OCI-LY3 (cell line): ENCODE results near the gene CLEC18A.

Source experiments
- CTCF ChIP-seq: fragments of 200-600, 300-600 bp; sonication (generic); IDR thresholded peaks from 2 replicates; pipeline ENCODE4 v1.5.1; 2014; ENCODE audit warnings: antibody characterized with exemption, low read length, low read depth
- EZH2phosphoT487 ChIP-seq: fragments of 200-600 bp; shearing (Covaris generic); IDR thresholded peaks from 2 replicates; pipeline ENCODE4 v1.6.1; 2018; ENCODE audit warnings: antibody characterized with exemption, mixed run types, low read depth

GRCh38 chr16:69904495-69905170 is 46.5 kb upstream of the CLEC18A start:
- TF ChIP-seq CTCF (no peak), EZH2phosphoT487 (no peak)
